Esophagus (tissue), 2 donors: ENCODE measurements around the gene PSMD7. TPM values are rescaled to one million over a fixed set of nuclear protein-coding genes. Genes with fewer than 3 reads are reported as not detected.

Experiments used
- H3K27ac ChIP-seq, 2 donors: one replicate each; pipeline ENCODE4 v1.5.1; 2013; ENCODE audit warnings: low read depth in 2 of 2, mild to moderate bottlenecking in 2 of 2, inconsistent platforms in 1 of 2, low read length in 1 of 2, moderate library complexity in 1 of 2
- H3K27me3 ChIP-seq, 2 donors: one replicate each; pipeline ENCODE4 v1.6.1; 2013; ENCODE audit warnings: low read length in 2 of 2, control low read depth in 1 of 2, mild to moderate bottlenecking in 1 of 2; ENCODE audit not compliant: insufficient read depth in 2 of 2, control insufficient read depth in 1 of 2
- H3K36me3 ChIP-seq, 2 donors: one replicate each; pipeline ENCODE4 v1.6.1; 2013; ENCODE audit warnings: low read length in 1 of 2; ENCODE audit not compliant: control insufficient read depth in 2 of 2, insufficient read depth in 2 of 2
- H3K4me1 ChIP-seq, 2 donors: one replicate each; pipeline ENCODE4 v1.6.1; 2013; ENCODE audit warnings: low read length in 1 of 2; ENCODE audit not compliant: control insufficient read depth in 2 of 2, insufficient read depth in 2 of 2
- H3K4me3 ChIP-seq, 2 donors: one replicate each; pipeline ENCODE4 v1.5.1; 2013; ENCODE audit warnings: low read length in 2 of 2, mild to moderate bottlenecking in 2 of 2, low read depth in 1 of 2, moderate library complexity in 1 of 2
- H3K9me3 ChIP-seq, 2 donors: one replicate each; pipeline ENCODE4 v1.6.1; 2013; ENCODE audit warnings: mild to moderate bottlenecking in 2 of 2, low read depth in 1 of 2, low read length in 1 of 2, moderate library complexity in 1 of 2; ENCODE audit not compliant: control insufficient read depth in 2 of 2, insufficient read depth in 1 of 2
- WGBS, 2 donors: extraction: QIAGEN DNeasy Blood & Tissue Kit; methylation state at CpG; one replicate each; pipeline ENCODE4 v1.1.7; 2013; 5-methylcytosine and 5-hydroxymethylcytosine counted together
- polyA plus RNA-seq, 2 donors: library from polyadenylated mRNA; stranded (reverse); fragments of 200-250 nt; gene quantifications; one replicate each; pipeline ENCODE4 v1.2.3, GENCODE V29; 2013
- donor health status: healthy with polysubstance abuse.
- donor health status: Bipolar disorder and iron deficiency.

PSMD7 gene
- polyA plus RNA-seq, result 10 to 100 TPM; 29.8 to 84.2 TPM

GRCh38 chr16:74296432-74297144 lies at the start of gene PSMD7:
PSMD7 (plus strand) TSS chr16:74296814; CDS start chr16:74296915, 101 bp downstream.
- Histone ChIP-seq H3K27me3 (no peaks in the 10 kb centered on the region), H3K27ac (peak within 1 kb of the TSS; percentile 96 to 98), H3K4me3 (peak within 1 kb of the TSS; percentile 88 to 96), H3K9me3 (no peaks in the 10 kb centered on the region), H3K36me3 (peaks cover 0 to 2% of the 10 kb centered on the region in 2 donors), H3K4me1 (no peaks in the 10 kb centered on the region)
- WGBS, 2 donors, result 0% methylated on average over 60 of the region's 60 CpGs

- Histone ChIP-seq H3K4me1 (no peaks in the 10 kb centered on the region), H3K27ac (no peak overlapping the region), H3K36me3 (no peaks in the 10 kb centered on the region), H3K9me3 (no peaks in the 10 kb centered on the region), H3K4me3 (no peak overlapping the region), H3K27me3 (peaks cover 0 to 2% of the 10 kb centered on the region in 2 donors)
- WGBS, 2 donors, result 62 to 68% methylated on average over 4 of the region's 4 CpGs
Measured at GRCh38 chr16:74249254-74249653, 47.4 kb upstream of the PSMD7 start.

GRCh38 chr16:74249846-74250245 lies 46.8 kb upstream of the PSMD7 start:
- H3K27me3 ChIP-seq, result peaks cover 0 to 2% of the 10 kb centered on the region in 2 donors
- no peak overlapping the region for H3K4me3 ChIP-seq
- WGBS, 2 donors, result 50 to 77% methylated on average over 1 of the region's 1 CpG
- no peak overlapping the region for H3K27ac ChIP-seq
- H3K9me3 ChIP-seq, result no peaks in the 10 kb centered on the region
- no peaks in the 10 kb centered on the region for H3K36me3 ChIP-seq
- H3K4me1 ChIP-seq, result no peaks in the 10 kb centered on the region

GRCh38 chr16:74252329-74252728 lies 44.3 kb upstream of the PSMD7 start:
- H3K27ac ChIP-seq, result no peak overlapping the region
- WGBS, 2 donors, result 70 to 82% methylated on average over 3 of the region's 3 CpGs
- peaks cover 0 to 2% of the 10 kb centered on the region in 2 donors for H3K27me3 ChIP-seq
- no peaks in the 10 kb centered on the region for H3K4me1 ChIP-seq
- no peaks in the 10 kb centered on the region for H3K9me3 ChIP-seq
- H3K36me3 ChIP-seq, result no peaks in the 10 kb centered on the region
- no peak overlapping the region for H3K4me3 ChIP-seq

DNA sequence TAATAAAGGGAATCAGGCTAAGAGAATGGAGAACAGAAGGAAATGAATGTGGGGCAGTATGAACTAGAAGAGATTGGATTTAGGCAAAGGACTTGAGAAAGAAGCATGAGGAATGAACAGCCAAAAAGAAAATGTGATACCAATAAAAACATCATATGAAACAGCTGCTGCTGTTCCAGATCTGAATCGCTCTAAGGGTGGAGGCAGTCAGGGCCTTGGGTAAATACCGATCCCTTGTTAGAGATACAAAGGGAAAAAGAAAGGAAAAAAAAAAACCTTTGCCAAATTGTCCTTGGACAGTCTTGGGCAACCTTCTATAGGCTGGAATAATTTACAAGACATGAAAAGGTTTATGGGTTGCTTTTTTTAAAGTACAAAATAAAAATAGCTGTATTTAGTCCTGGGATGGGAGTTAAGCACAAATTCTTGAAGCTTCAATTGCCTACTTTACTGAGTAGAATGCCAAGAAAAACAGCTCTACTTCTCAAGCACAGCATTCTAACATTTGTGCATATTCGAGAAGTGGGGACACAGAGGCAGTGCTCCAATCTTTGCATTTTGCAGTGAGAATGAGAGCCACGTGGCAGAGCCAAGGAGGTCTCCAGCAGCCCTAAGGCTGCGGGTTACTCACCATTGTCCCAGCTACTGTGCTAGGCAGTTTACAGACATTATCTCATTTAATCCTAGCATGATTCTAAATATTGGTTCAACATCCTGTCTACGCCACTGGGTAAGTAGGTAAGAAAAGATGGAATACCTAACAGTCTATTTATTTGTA lies 43.3 kb upstream of the PSMD7 start:
- Histone ChIP-seq H3K27ac (no peak overlapping the region), H3K4me3 (no peak overlapping the region), H3K36me3 (no peaks in the 10 kb centered on the region), H3K27me3 (peaks cover 0 to 2% of the 10 kb centered on the region in 2 donors), H3K9me3 (no peaks in the 10 kb centered on the region), H3K4me1 (no peaks in the 10 kb centered on the region)
- 72 to 73% methylated on average over 6 of the region's 6 CpGs for WGBS, 2 donors

- no peaks in the 10 kb centered on the region for H3K36me3 ChIP-seq
Measured at GRCh38 chr16:74257061-74257460, 39.6 kb upstream of the PSMD7 start.

GRCh38 chr16:74261068-74261467 lies 35.5 kb upstream of the PSMD7 start:
- Histone ChIP-seq H3K27me3 (no peaks in the 10 kb centered on the region), H3K4me1 (no peaks in the 10 kb centered on the region), H3K9me3 (no peaks in the 10 kb centered on the region), H3K27ac (no peak overlapping the region), H3K4me3 (no peak overlapping the region), H3K36me3 (no peaks in the 10 kb centered on the region)
- 61 to 69% methylated on average over 5 of the region's 5 CpGs for WGBS, 2 donors

More at GRCh38 chr16:74257061-74257460, 39.6 kb upstream of the PSMD7 start:
- no peak overlapping the region for H3K27ac ChIP-seq
- no peaks in the 10 kb centered on the region for H3K27me3 ChIP-seq
- WGBS, 2 donors, result 72 to 80% methylated on average over 7 of the region's 7 CpGs
- H3K9me3 ChIP-seq, result no peaks in the 10 kb centered on the region
- H3K4me1 ChIP-seq, result no peaks in the 10 kb centered on the region
- H3K4me3 ChIP-seq, result no peak overlapping the region

DNA sequence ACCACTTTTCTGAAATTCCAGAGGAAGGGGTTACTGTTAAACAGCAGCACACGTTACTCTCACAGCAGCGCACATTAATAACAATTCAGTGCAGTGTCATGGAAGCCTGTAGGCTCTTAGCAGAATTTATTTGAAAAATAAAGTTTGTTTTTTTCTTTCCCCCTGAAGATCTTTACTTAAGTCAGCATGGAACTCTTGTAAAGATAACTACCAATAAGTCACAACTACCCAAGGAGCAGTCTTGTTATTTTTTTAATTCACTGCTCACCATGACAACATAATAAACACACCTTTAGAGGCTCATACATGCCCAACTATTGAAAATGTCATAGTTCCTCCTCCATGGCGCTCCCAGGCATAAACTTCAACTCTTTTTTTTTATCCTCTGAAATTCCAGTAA lies 31.8 kb upstream of the PSMD7 start:
- Histone ChIP-seq H3K27ac (no peak overlapping the region), H3K9me3 (no peaks in the 10 kb centered on the region), H3K4me1 (no peaks in the 10 kb centered on the region), H3K36me3 (no peaks in the 10 kb centered on the region), H3K27me3 (no peaks in the 10 kb centered on the region), H3K4me3 (no peak overlapping the region)
- WGBS, 2 donors, result 38 to 71% methylated on average over 3 of the region's 3 CpGs

GRCh38 chr16:74268372-74268782 lies 28.2 kb upstream of the PSMD7 start:
- Histone ChIP-seq H3K9me3 (no peaks in the 10 kb centered on the region), H3K4me3 (no peak overlapping the region), H3K27me3 (no peaks in the 10 kb centered on the region), H3K4me1 (no peaks in the 10 kb centered on the region), H3K27ac (no peak overlapping the region), H3K36me3 (no peaks in the 10 kb centered on the region)
- 22 to 26% methylated on average over 3 of the region's 3 CpGs for WGBS, 2 donors
